ENCODE data around the gene CYSLTR2. TPM values are rescaled to one million over a fixed set of nuclear protein-coding genes. Genes with fewer than 3 reads are reported as not detected.

CYSLTR2 gene
- total RNA-seq, 1 experiment from 2014 or later = not detected

DNA sequence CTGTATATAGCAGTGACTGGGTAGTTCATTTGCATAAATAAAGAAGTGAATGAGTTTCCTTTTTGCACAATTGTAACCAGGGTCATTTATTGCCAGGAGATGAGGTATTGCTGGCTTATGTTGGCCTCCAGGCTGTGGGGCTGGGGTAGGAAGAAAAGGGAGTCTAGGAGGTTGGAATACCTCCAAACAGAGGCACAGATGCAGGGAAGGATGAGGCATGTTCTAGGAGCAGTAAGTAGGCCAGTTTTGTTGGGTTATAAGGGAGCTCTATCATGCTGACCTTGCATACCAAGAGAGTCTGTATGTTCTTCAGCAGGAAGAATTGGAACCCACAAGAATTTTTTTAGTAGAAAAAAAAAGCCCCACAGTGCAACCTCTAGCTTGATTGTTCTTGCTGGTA is 17.2 kb upstream of the CYSLTR2 start:
- Histone ChIP-seq H3K36me3 (ENCODE audit: control insufficient read depth, insufficient read depth, low read length) (no peaks in the 10 kb centered on the region), H3K27me3 (ENCODE audit: control insufficient read depth, insufficient read depth, low read length) (no peaks in the 10 kb centered on the region), H3K4me3 (ENCODE audit: low read depth in 2 of 2, low read length in 2 of 2) (no peak overlapping the region), H3K27ac (ENCODE audit: low read length) (no peak overlapping the region), H3K4me1 (ENCODE audit: control insufficient read depth, insufficient read depth, low read length) (no peaks in the 10 kb centered on the region), H3K9me3 (ENCODE audit: control insufficient read depth, insufficient read depth, low read depth, low read length) (peaks cover 3% of the 10 kb centered on the region; the same call in 1 of the 2 replicates)
- no peak for DNase-seq (ENCODE audit: low read depth, low spot score)
- no TSS peak for BruUV-seq (replicated peaks)
- in situ Hi-C loops (cut with HindIII; ENCODE audit: low pct_unique_long_range_greater_than_20kb, low sequenced_read_pairs) = no loop called here
- no peak for ATAC-seq
- intact Hi-C loops (cut with micrococcal nuclease; ENCODE audit: unreplicated experiment) = no loop called here
- TF ChIP-seq, protein P1, sequence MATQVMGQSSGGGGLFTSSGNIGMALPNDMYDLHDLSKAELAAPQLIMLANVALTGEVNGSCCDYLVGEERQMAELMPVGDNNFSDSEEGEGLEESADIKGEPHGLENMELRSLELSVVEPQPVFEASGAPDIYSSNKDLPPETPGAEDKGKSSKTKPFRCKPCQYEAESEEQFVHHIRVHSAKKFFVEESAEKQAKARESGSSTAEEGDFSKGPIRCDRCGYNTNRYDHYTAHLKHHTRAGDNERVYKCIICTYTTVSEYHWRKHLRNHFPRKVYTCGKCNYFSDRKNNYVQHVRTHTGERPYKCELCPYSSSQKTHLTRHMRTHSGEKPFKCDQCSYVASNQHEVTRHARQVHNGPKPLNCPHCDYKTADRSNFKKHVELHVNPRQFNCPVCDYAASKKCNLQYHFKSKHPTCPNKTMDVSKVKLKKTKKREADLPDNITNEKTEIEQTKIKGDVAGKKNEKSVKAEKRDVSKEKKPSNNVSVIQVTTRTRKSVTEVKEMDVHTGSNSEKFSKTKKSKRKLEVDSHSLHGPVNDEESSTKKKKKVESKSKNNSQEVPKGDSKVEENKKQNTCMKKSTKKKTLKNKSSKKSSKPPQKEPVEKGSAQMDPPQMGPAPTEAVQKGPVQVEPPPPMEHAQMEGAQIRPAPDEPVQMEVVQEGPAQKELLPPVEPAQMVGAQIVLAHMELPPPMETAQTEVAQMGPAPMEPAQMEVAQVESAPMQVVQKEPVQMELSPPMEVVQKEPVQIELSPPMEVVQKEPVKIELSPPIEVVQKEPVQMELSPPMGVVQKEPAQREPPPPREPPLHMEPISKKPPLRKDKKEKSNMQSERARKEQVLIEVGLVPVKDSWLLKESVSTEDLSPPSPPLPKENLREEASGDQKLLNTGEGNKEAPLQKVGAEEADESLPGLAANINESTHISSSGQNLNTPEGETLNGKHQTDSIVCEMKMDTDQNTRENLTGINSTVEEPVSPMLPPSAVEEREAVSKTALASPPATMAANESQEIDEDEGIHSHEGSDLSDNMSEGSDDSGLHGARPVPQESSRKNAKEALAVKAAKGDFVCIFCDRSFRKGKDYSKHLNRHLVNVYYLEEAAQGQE (IDR thresholded peaks at IDR 0.05; ENCODE audit: insufficient read depth in 1 of 2, low read depth in 2 of 2, low read length in 1 of 2) = no peak
- no peak for TF ChIP-seq POLR2AphosphoS5 (IDR thresholded peaks at IDR 0.05; ENCODE audit: low read depth, low read length)
- TF ChIP-seq CTCF (IDR thresholded peaks at IDR 0.05) = no peak
- TF ChIP-seq SIN3A (IDR thresholded peaks at IDR 0.05; ENCODE audit: borderline replicate concordance, insufficient read depth, low read depth, low read length) = no peak
- ChIA-PET POLR2A (no interaction called here), CTCF (interaction anchor here (0.7 kb wide), 1 partner anchor 8 kb away, joined by 3 read pairs; no protein-coding TSS in a partner anchor)

DNA sequence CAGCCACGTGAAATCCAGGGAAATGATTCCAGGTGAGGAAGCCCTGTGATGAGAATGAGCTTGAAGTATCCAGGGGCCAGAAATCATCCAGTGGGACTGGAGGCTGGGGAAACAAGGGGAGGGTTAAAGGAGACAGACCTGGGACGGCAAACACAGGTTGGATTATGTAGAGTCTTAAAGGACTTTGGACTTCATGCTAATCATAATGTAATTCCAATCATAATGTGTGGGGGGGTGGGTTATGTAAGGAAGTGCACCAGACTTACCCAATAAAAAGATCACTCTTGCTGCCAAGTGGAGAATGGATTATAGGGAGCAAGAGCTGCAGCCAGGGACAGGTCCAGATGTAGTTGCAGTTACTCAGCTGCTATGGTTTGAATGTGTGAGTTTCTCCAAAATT is 16.1 kb upstream of the CYSLTR2 start:
- POLR2A ChIA-PET = no interaction called here
- TF ChIP-seq TCF7L2 (IDR thresholded peaks at IDR 0.05; ENCODE audit: low read depth, low read length) (no peak), SIN3A (IDR thresholded peaks at IDR 0.05; ENCODE audit: borderline replicate concordance, insufficient read depth, low read depth, low read length) (no peak), POLR2AphosphoS5 (IDR thresholded peaks at IDR 0.05; ENCODE audit: low read depth, low read length) (no peak), CTCF (IDR thresholded peaks at IDR 0.05) (no peak)
- TF ChIP-seq, protein P1 (IDR thresholded peaks at IDR 0.05; ENCODE audit: insufficient read depth in 1 of 2, low read depth in 2 of 2, low read length in 1 of 2) = no peak
- no peaks in the 10 kb centered on the region for H3K4me1 ChIP-seq (ENCODE audit: control insufficient read depth, insufficient read depth, low read length)
- DNase-seq (ENCODE audit: low read depth, low spot score) (no peak), ATAC-seq (no peak)
- H3K4me3 ChIP-seq (ENCODE audit: low read depth in 2 of 2, low read length in 2 of 2) = no peak overlapping the region
- intact Hi-C loops (cut with micrococcal nuclease; ENCODE audit: unreplicated experiment) = no loop called here
- H3K36me3 ChIP-seq (ENCODE audit: control insufficient read depth, insufficient read depth, low read length) = no peaks in the 10 kb centered on the region
- no peak overlapping the region for H3K27ac ChIP-seq (ENCODE audit: low read length)
- in situ Hi-C loops (cut with HindIII; ENCODE audit: low pct_unique_long_range_greater_than_20kb, low sequenced_read_pairs) = no loop called here
- CTCF ChIA-PET = interaction anchor here (0.6 kb wide), 1 partner anchor 93 kb away, joined by 3 read pairs; no protein-coding TSS in a partner anchor
- H3K9me3 ChIP-seq (ENCODE audit: control insufficient read depth, insufficient read depth, low read depth, low read length) = peaks cover 3% of the 10 kb centered on the region; the same call in 1 of the 2 replicates
- H3K27me3 ChIP-seq (ENCODE audit: control insufficient read depth, insufficient read depth, low read length) = no peaks in the 10 kb centered on the region
- no TSS peak for BruUV-seq (replicated peaks)
